ENCODE data around the gene ANKRD33B.

GRCh38 chr5:10615693-10616092 is 51.8 kb downstream of the ANKRD33B start:
- no peak for TF ChIP-seq POLR2A (IDR thresholded peaks at IDR 0.05; ENCODE audit: low read depth, low read length)
- TF ChIP-seq POLR2AphosphoS5 (IDR thresholded peaks at IDR 0.05; ENCODE audit: low read depth, low read length) = no peak
- TF ChIP-seq TAF1 (IDR thresholded peaks at IDR 0.05; ENCODE audit: borderline replicate concordance, low read depth, low read length) = no peak
